HFFc6 (cell line): ENCODE measurements around the gene CCBE1. TPM values are rescaled to one million over a fixed set of nuclear protein-coding genes. Genes with fewer than 3 reads are reported as not detected.

Source experiments
- DNase-seq: peaks from one replicate; pipeline ENCODE4 v3.0.0-alpha.2; 2018
- H3K27ac Mint-ChIP-seq: 2 replicates; pipeline ENCODE4 v1.8.0; 2020; ENCODE audit warnings: mild to moderate bottlenecking, mixed read lengths
- H3K27me3 Mint-ChIP-seq: 2 replicates; pipeline ENCODE4 v1.8.0; 2021; ENCODE audit warnings: mild to moderate bottlenecking, moderate library complexity, mixed read lengths; ENCODE audit not compliant: insufficient read depth
- H3K36me3 Mint-ChIP-seq: 2 replicates; pipeline ENCODE4 v1.8.0; 2021; ENCODE audit warnings: low read depth, mixed read lengths
- H3K4me1 Mint-ChIP-seq: 2 replicates; pipeline ENCODE4 v1.8.0; 2020; ENCODE audit warnings: low read depth, mixed read lengths
- H3K4me3 Mint-ChIP-seq: 2 replicates; pipeline ENCODE4 v1.8.0; 2020; ENCODE audit warnings: mild to moderate bottlenecking, moderate library complexity, mixed read lengths
- H3K9me3 Mint-ChIP-seq: 2 replicates; pipeline ENCODE4 v1.8.0; 2020; ENCODE audit warnings: mild to moderate bottlenecking, mixed read lengths
- CTCF ChIP-seq: fragments of 200-600 bp; sonication (generic); IDR thresholded peaks from 2 replicates; pipeline ENCODE4 v1.5.0; 2021; ENCODE audit warnings: antibody characterized with exemption, mild to moderate bottlenecking
- total RNA-seq, 6 experiments: library from RNA; stranded (reverse); fragmentation: NEBNext Ultra II Directional; extraction: Animal tissue kit (Norgen Biotek cat#: 25700); gene quantifications; 2 replicates in 1 of 6; 3 replicates in 5 of 6; pipeline ENCODE4 v1.2.3, GENCODE V29; 2021

CCBE1 gene
- total RNA-seq, 6 experiments from 2014 or later, result 161 to 223 (median 206) TPM

- no peak for TF ChIP-seq CTCF
- H3K27ac Mint-ChIP-seq, result peak overlapping the region; percentile 25
- peaks cover 15% of the 10 kb centered on the region; the same call in 1 of the 2 replicates for H3K36me3 Mint-ChIP-seq
- H3K4me1 Mint-ChIP-seq, result peaks cover 88% of the 10 kb centered on the region
- H3K4me3 Mint-ChIP-seq, result peak overlapping the region; percentile 29; the same call in 1 of the 2 replicates
- no peaks in the 10 kb centered on the region for H3K9me3 Mint-ChIP-seq
- DNase-seq, result no peak
- H3K27me3 Mint-ChIP-seq, result no peaks in the 10 kb centered on the region
Measured at GRCh38 chr18:59639136-59639535, 58.1 kb downstream of the CCBE1 start.

DNA sequence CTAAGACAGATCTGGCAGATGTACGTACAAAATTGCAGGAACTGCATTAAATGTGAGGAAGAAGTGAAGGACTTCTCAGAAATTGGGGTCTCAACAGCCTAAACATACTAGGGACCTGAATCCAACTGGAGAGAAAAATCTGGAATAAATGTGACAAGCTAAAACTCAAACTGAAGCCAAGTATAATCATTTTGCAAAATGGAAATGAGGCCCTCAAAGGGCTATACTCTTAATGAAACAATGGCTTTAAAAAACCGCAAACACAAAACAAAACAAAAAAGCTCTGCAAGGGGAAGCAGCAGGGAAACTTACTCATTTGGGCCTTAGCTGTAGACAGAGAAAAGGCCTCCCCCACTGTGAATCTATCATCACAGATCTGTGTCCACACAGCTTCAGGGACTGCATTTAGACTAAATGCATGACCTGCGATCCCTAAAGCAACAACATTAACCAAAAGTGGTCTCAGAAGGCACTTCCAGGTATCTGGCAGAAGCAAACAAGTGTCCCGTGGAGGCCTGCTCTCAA is 63.2 kb downstream of the CCBE1 start:
- DNase-seq, result peak; percentile 50
- H3K4me1 Mint-ChIP-seq, result peaks cover 92% of the 10 kb centered on the region
- TF ChIP-seq CTCF, result no peak
- H3K27ac Mint-ChIP-seq, result peak overlapping the region; percentile 75
- peak overlapping the region; percentile 83 for H3K4me3 Mint-ChIP-seq
- peaks cover 15% of the 10 kb centered on the region; the same call in 1 of the 2 replicates for H3K36me3 Mint-ChIP-seq
- H3K27me3 Mint-ChIP-seq, result peaks cover 5% of the 10 kb centered on the region; the same call in 1 of the 2 replicates
- H3K9me3 Mint-ChIP-seq, result no peaks in the 10 kb centered on the region

DNA sequence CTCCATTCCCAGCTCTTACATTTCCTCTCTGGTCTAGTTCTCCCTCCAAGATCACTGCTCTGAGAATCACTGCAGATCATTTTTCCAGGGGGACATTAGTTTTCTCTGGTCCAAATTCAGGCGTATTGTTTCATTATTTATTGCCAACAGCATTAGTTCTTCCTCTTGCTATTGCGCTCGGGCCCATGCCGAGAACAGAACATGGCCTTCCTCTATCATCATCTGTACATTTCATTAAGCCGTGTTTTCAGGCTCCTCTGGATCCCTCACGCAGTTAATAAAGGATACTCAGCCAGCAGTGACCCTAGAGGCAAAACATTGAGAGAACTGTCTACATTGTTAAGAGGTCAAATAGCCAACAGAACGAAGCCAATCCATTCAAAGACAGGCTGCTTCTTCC is 63.9 kb downstream of the CCBE1 start:
- H3K27me3 Mint-ChIP-seq, result peaks cover 5% of the 10 kb centered on the region
- H3K4me1 Mint-ChIP-seq, result peaks cover 92% of the 10 kb centered on the region
- no peaks in the 10 kb centered on the region for H3K9me3 Mint-ChIP-seq
- H3K36me3 Mint-ChIP-seq, result peaks cover 15% of the 10 kb centered on the region; the same call in 1 of the 2 replicates
- peak overlapping the region; percentile 84 for H3K27ac Mint-ChIP-seq
- H3K4me3 Mint-ChIP-seq, result peak overlapping the region; percentile 55
- no peak for DNase-seq
- no peak for TF ChIP-seq CTCF

GRCh38 chr18:59631583-59632181 is 65.5 kb downstream of the CCBE1 start:
- Mint-ChIP-seq H3K27ac (peak overlapping the region; percentile 67), H3K9me3 (no peaks in the 10 kb centered on the region), H3K4me3 (no peak overlapping the region), H3K36me3 (peaks cover 20% of the 10 kb centered on the region), H3K4me1 (peaks cover 77% of the 10 kb centered on the region), H3K27me3 (peaks cover 5% of the 10 kb centered on the region)
- TF ChIP-seq CTCF, result peak; percentile 89
- DNase-seq, result no peak

DNA sequence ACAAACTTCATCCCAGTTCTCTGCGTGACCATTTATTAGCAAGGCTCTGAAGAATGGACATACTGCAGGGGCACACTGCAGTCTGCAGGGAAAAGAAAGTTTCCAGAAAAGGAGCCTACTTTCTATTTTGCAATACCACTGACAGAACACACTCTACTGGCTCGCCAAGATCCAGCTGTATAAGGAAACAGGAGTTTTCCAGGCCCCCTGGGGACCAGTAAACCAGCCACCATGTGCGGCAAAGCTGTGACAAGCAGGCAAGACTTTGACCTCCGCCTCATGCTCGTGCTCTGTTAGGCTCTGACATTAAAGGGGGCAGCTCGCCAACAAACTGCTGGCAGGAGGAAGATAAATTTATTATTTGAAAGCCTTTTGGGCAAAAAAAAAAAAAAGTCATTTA is 67.3 kb downstream of the CCBE1 start:
- Mint-ChIP-seq H3K36me3 (peaks cover 20% of the 10 kb centered on the region), H3K27me3 (peaks cover 5% of the 10 kb centered on the region), H3K27ac (no peak overlapping the region), H3K4me3 (no peak overlapping the region), H3K9me3 (no peaks in the 10 kb centered on the region), H3K4me1 (peaks cover 66% of the 10 kb centered on the region)
- no peak for TF ChIP-seq CTCF
- no peak for DNase-seq
